PC-9 (cell line): ENCODE measurements around the gene MFSD8. TPM values are rescaled to one million over a fixed set of nuclear protein-coding genes. Genes with fewer than 3 reads are reported as not detected.

Source experiments
- BruUV-seq: library from RNA; stranded (reverse); fragments of 400-500 nt; replicated peaks from 2 replicates; lab custom pipeline; 2021; lab: Mats Ljungman, UMichigan
- CTCF ChIA-PET: fragments of 300-600 bp; sonication (Branson Sonifier 250); formaldehyde crosslinking; loops from one replicate; lab custom pipeline; 2022; ENCODE audit warnings: antibody characterized with exemption; lab: Charles Lee
- POLR2A ChIA-PET: fragments of 300-600 bp; sonication (Branson Sonifier 250); formaldehyde crosslinking; loops from one replicate; lab custom pipeline; 2022; ENCODE audit warnings: antibody characterized with exemption; ENCODE audit not compliant: unreplicated experiment; lab: Charles Lee
- DNase-seq, 2 experiments: peaks; one replicate each; pipeline versions ENCODE4 v3.0.0 to v3.0.0-alpha.2; 2015 to 2022; ENCODE audit warnings: mixed read lengths in 1 of 2
- H2AFZ ChIP-seq: fragments of 200-600 bp; sonication (generic); 2 replicates; pipeline ENCODE4 v1.8.1; 2017; ENCODE audit warnings: antibody characterized with exemption
- H3F3A ChIP-seq: fragments of 200-600 bp; sonication (generic); 2 replicates; pipeline ENCODE4 v1.8.1; 2017; ENCODE audit warnings: antibody characterized with exemption, mild to moderate bottlenecking, low read depth; ENCODE audit not compliant: insufficient read depth
- H3K27ac ChIP-seq: fragments of 200-600 bp; sonication (generic); 2 replicates; pipeline ENCODE4 v1.6.1; 2016; ENCODE audit warnings: mixed run types
- H3K27me3 ChIP-seq: fragments of 200-600 bp; sonication (generic); 2 replicates; pipeline ENCODE4 v1.6.1; 2016; ENCODE audit warnings: low read depth, mixed run types; ENCODE audit not compliant: insufficient read depth
- H3K36me3 ChIP-seq: fragments of 200-600 bp; sonication (generic); 2 replicates; pipeline ENCODE4 v1.6.1; 2016; ENCODE audit warnings: low read depth, mixed run types
- H3K4me1 ChIP-seq: fragments of 200-600 bp; sonication (generic); replicated peaks from 2 replicates; pipeline ENCODE4 v1.6.1; 2016; ENCODE audit warnings: mixed run types; ENCODE audit not compliant: insufficient read depth
- H3K4me2 ChIP-seq: fragments of 200-600 bp; sonication (generic); 2 replicates; pipeline ENCODE4 v1.6.1; 2017; ENCODE audit warnings: mixed run types
- H3K4me3 ChIP-seq: fragments of 200-600 bp; sonication (generic); 2 replicates; pipeline ENCODE4 v1.6.1; 2016; ENCODE audit warnings: mixed run types
- H3K79me2 ChIP-seq: fragments of 200-600 bp; sonication (generic); 2 replicates; pipeline ENCODE4 v1.6.1; 2017; ENCODE audit warnings: low read depth, mixed run types
- H3K9me2 ChIP-seq: fragments of 200-600 bp; sonication (generic); 2 replicates; pipeline ENCODE4 v1.8.1; 2017; ENCODE audit warnings: mild to moderate bottlenecking; ENCODE audit not compliant: insufficient read depth
- H3K9me3 ChIP-seq: fragments of 200-600 bp; sonication (generic); 2 replicates; pipeline ENCODE4 v1.8.1; 2016; ENCODE audit warnings: low read depth; ENCODE audit not compliant: insufficient read depth
- H4K20me1 ChIP-seq: fragments of 200-600 bp; sonication (generic); 2 replicates; pipeline ENCODE4 v1.8.1; 2017; ENCODE audit not compliant: insufficient read depth
- EZH2 ChIP-seq: fragments of 200-600 bp; sonication (generic); IDR thresholded peaks from 2 replicates; pipeline ENCODE4 v1.8.0; 2017; ENCODE audit warnings: antibody characterized with exemption, low read depth
- intact Hi-C: fragments of 100-400 bp; cut with micrococcal nuclease; formaldehyde crosslinking; loops from one replicate; pipeline ENCODE4 v1.10.0; 2022; ENCODE audit not compliant: unreplicated experiment
- total RNA-seq: library from RNA; stranded (reverse); gene quantifications from 2 replicates; pipeline ENCODE4 v1.2.3, GENCODE V29; 2021
- TF ChIP-seq, protein P1 (sequence below): fragments of 200-600 bp; sonication (generic); conservative IDR thresholded peaks from 2 replicates; pipeline ENCODE4 v1.6.1; 2017; ENCODE audit warnings: mixed run types, antibody characterized with exemption, mild to moderate bottlenecking, moderate library complexity

MFSD8 gene
- total RNA-seq, 1 experiment from 2014 or later = 21.4 TPM

DNA sequence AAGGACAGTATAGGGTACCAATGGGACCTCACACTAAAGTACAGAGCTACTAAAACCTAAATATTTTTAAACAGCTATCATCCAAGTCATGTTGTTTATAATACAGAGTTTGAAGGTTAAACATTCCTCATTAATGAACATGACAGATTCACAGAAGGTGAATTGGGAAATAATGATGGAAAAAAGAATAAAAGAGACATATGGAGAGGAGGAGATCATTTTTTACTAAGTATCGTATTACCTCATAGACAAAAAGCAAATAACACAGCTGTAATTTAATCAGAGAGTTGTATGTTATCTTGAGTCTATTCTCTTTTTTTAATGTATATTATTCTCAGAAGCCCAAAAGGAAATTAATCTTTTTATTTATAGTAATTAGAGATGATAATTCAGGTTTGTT is 76.4 kb downstream of the MFSD8 start:
- POLR2A ChIA-PET = interaction anchor here (0.7 kb wide), 1 partner anchor 106 kb away, joined by 3 read pairs; no protein-coding TSS in a partner anchor
- Histone ChIP-seq H3K27me3 (no peaks in the 10 kb centered on the region), H4K20me1 (no peaks in the 10 kb centered on the region), H2AFZ (no peak overlapping the region), H3K4me1 (no peaks in the 10 kb centered on the region), H3F3A (no peaks in the 10 kb centered on the region), H3K9me2 (no peaks in the 10 kb centered on the region), H3K4me3 (no peak overlapping the region), H3K4me2 (no peak overlapping the region), H3K36me3 (0 out of 2 replicates have a peak, but pooled peaks cover 13% of the 10 kb centered on the region), H3K9me3 (no peaks in the 10 kb centered on the region), H3K27ac (no peak overlapping the region), H3K79me2 (no peaks in the 10 kb centered on the region; the same call in 1 of the 2 replicates)
- TF ChIP-seq, protein P1, sequence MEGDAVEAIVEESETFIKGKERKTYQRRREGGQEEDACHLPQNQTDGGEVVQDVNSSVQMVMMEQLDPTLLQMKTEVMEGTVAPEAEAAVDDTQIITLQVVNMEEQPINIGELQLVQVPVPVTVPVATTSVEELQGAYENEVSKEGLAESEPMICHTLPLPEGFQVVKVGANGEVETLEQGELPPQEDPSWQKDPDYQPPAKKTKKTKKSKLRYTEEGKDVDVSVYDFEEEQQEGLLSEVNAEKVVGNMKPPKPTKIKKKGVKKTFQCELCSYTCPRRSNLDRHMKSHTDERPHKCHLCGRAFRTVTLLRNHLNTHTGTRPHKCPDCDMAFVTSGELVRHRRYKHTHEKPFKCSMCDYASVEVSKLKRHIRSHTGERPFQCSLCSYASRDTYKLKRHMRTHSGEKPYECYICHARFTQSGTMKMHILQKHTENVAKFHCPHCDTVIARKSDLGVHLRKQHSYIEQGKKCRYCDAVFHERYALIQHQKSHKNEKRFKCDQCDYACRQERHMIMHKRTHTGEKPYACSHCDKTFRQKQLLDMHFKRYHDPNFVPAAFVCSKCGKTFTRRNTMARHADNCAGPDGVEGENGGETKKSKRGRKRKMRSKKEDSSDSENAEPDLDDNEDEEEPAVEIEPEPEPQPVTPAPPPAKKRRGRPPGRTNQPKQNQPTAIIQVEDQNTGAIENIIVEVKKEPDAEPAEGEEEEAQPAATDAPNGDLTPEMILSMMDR = no peak
- no peak for TF ChIP-seq EZH2
- CTCF ChIA-PET = no interaction called here
- intact Hi-C loops = loop anchor here (10.0 kb wide), 1 partner anchor 264 kb away; no protein-coding TSS in a partner anchor
- no TSS peak for BruUV-seq
- DNase-seq = no peak

DNA sequence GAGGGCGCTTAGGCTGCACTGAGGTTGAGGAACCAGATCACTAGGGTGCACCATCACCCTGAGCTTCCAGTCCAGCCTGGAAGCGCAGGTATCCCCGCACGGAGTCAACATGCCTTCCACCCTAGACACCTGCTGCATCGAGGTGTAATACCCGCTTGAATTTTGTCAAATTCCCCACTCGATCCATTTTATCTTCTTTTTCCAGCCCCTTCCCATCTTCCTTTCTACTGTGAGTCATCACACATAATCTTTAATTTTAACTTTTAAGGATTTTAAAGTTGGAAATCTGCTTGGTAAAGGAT is 83.5 kb downstream of the MFSD8 start:
- TF ChIP-seq, protein P1 = no peak
- no peak for TF ChIP-seq EZH2
- no peaks in the 10 kb centered on the region for H3K9me2 ChIP-seq
- no peak overlapping the region for H3K27ac ChIP-seq
- no peaks in the 10 kb centered on the region for H3K36me3 ChIP-seq
- H3K9me3 ChIP-seq = no peaks in the 10 kb centered on the region
- ChIA-PET POLR2A (interaction anchor here (0.6 to 1.0 kb wide), 3 partner anchors 8 to 1212 kb away, joined by 3 to 7 read pairs (median 6); partner anchors contain the start of gene SCLT1), CTCF (interaction anchor here (0.9 kb wide), 1 partner anchor 100 kb away, joined by 3 read pairs; the partner anchor contains the start of gene HSPA4L)
- H3K27me3 ChIP-seq = no peaks in the 10 kb centered on the region
- no TSS peak for BruUV-seq
- peaks cover 5% of the 10 kb centered on the region; the same call in 1 of the 2 replicates for H3F3A ChIP-seq
- H4K20me1 ChIP-seq = no peaks in the 10 kb centered on the region
- peak overlapping the region; percentile 95 for H3K4me2 ChIP-seq
- H3K4me3 ChIP-seq = peak overlapping the region; percentile 83
- no peak for DNase-seq
- intact Hi-C loops = loop anchor here (2.0 to 10.0 kb wide), 3 partner anchors 83 to 257 kb away; partner anchors contain the start of genes ABHD18, LARP1B and MFSD8
- H2AFZ ChIP-seq = peak overlapping the region; percentile 99
- H3K79me2 ChIP-seq = peaks cover 13% of the 10 kb centered on the region
- peaks cover 10% of the 10 kb centered on the region; the same call in 1 of the 2 replicates for H3K4me1 ChIP-seq

DNA sequence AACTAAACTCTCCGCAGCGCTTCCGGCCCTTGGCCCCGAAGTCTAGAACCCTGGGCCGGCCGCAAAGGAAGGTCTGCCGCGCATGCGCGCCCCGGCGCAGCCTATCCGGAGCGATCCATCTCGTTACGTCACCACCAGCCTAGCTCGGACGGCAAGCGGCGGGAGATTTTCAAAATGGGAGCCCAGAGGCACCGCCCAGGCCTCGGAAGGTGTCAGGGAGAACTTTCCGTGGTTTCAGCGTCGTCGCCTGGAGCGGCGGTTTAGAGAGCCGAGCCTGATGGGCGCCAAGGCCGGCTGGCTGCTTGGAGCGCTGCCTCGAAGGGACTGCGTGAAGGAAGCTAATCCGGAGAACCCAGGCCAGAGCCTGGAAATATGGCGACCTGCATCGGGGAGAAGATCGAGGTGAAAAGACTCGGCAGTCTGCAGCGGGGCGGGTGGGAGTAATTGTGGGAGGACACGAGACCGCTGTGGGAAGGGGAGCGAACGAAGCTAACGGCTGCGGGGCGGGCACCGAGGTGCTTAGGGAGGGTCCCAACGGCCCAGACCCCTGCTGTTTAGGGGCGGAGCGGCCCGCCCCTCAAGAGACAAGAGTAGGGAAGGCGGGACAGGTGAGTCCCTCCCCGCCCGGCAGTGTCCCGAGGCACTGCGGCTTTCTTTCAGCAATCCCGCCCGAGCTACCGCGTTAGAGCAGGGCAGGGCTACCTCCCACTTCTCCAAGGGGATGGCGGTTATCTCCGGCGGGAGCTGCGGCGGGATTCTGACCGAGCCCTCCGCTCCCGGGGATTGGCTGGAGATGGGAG is 84.0 kb downstream of the MFSD8 start, which contains the start of gene PLK4:
Gene PLK4, plus strand, starts transcription at position 131 of the 800 bp plus-strand sequence. Its CDS starts 242 bp downstream, at position 373.
- Histone ChIP-seq H3K4me2 (peak within 1 kb of the TSS; percentile 95), H3K9me3 (no peaks in the 10 kb centered on the region), H3K27ac (peak within 1 kb of the TSS; percentile 73), H3F3A (peaks cover 5% of the 10 kb centered on the region; the same call in 1 of the 2 replicates), H3K9me2 (no peaks in the 10 kb centered on the region), H3K36me3 (no peaks in the 10 kb centered on the region), H3K27me3 (no peaks in the 10 kb centered on the region), H4K20me1 (no peaks in the 10 kb centered on the region), H3K79me2 (peaks cover 13% of the 10 kb centered on the region), H3K4me3 (peak within 1 kb of the TSS; percentile 83), H2AFZ (peak within 1 kb of the TSS; percentile 99), H3K4me1 (peaks cover 15% of the 10 kb centered on the region; the same call in 1 of the 2 replicates)
- TSS peak; percentile 45 for BruUV-seq
- peak; percentile 73 to 93 for DNase-seq
- TF ChIP-seq, protein P1 = no peak
- no peak for TF ChIP-seq EZH2
- intact Hi-C loops = loop anchor here (1.0 to 10.0 kb wide), 5 partner anchors 24 to 256 kb away; partner anchors contain the start of genes ABHD18, HSPA4L, LARP1B and MFSD8
- ChIA-PET POLR2A (interaction anchor here (0.6 to 1.0 kb wide), 6 partner anchors 9 to 1212 kb away, joined by 3 to 7 read pairs (median 4); partner anchors contain the start of genes INTU and SCLT1), CTCF (interaction anchor here (0.6 kb wide), 1 partner anchor 86 kb away, joined by 3 read pairs; no protein-coding TSS in a partner anchor)
